DND-41 (cell line): ENCODE data around the gene COL26A1.

Experiments used
- ATAC-seq: fragments of 200-7000 bp; cut with Tn5 transposase; 3 replicates; pipeline ENCODE4 v1.9.1; 2021; ENCODE audit warnings: low read depth; ENCODE audit not compliant: insufficient read depth
- DNase-seq: peaks from one replicate; pipeline ENCODE4 v3.0.0-alpha.2; 2020
- H2AFZ ChIP-seq: 2 replicates; pipeline ENCODE4 v1.6.0; 2012; ENCODE audit warnings: low read depth, low read length
- H3K27ac ChIP-seq: 2 replicates; pipeline ENCODE4 v1.5.1; 2012; ENCODE audit warnings: low read length, inconsistent platforms
- H3K27me3 ChIP-seq: fragments of 200-600 bp; sonication (generic); 2 replicates; pipeline ENCODE4 v1.6.0; 2012; ENCODE audit warnings: low read length, mild to moderate bottlenecking, inconsistent platforms; ENCODE audit not compliant: insufficient read depth, poor library complexity
- H3K36me3 ChIP-seq: 2 replicates; pipeline ENCODE4 v1.5.1; 2012; ENCODE audit warnings: low read length, inconsistent platforms; ENCODE audit not compliant: insufficient read depth
- H3K4me1 ChIP-seq: 2 replicates; pipeline ENCODE4 v1.5.1; 2012; ENCODE audit warnings: mild to moderate bottlenecking, low read length; ENCODE audit not compliant: insufficient read depth
- H3K4me2 ChIP-seq: 2 replicates; pipeline ENCODE4 v1.6.0; 2012; ENCODE audit warnings: mild to moderate bottlenecking, moderate library complexity, low read length, inconsistent platforms; ENCODE audit not compliant: insufficient read depth
- H3K4me3 ChIP-seq, 2 experiments: fragments of 200-600 bp in 1 of 2; shearing (Covaris generic) in 1 of 2; 2 replicates each; pipeline ENCODE4 v1.5.1; 2012 to 2016; ENCODE audit warnings: inconsistent platforms in 2 of 2, low read length in 2 of 2, mild to moderate bottlenecking in 2 of 2, low read depth in 1 of 2, moderate library complexity in 1 of 2
- H3K79me2 ChIP-seq: 2 replicates; pipeline ENCODE4 v1.6.0; 2012; ENCODE audit warnings: low read length, inconsistent platforms; ENCODE audit not compliant: insufficient read depth
- H3K9ac ChIP-seq: 2 replicates; pipeline ENCODE4 v1.6.0; 2012; ENCODE audit warnings: low read depth, mild to moderate bottlenecking, inconsistent platforms, low read length, moderate library complexity
- H3K9me3 ChIP-seq: 2 replicates; pipeline ENCODE4 v1.5.1; 2012; ENCODE audit warnings: low read length, moderate library complexity, mild to moderate bottlenecking, inconsistent platforms; ENCODE audit not compliant: insufficient read depth, severe bottlenecking
- H4K20me1 ChIP-seq: 2 replicates; pipeline ENCODE4 v1.6.0; 2012; ENCODE audit warnings: low read length; ENCODE audit not compliant: insufficient read depth
- CTCF ChIP-seq: IDR thresholded peaks from 2 replicates; pipeline ENCODE4 v1.5.1; 2012; ENCODE audit warnings: borderline replicate concordance, low read length, moderate library complexity, mild to moderate bottlenecking; ENCODE audit not compliant: poor library complexity, severe bottlenecking; ENCODE audit errors: extremely low read depth
- EZH2 ChIP-seq: IDR thresholded peaks from 3 replicates; pipeline ENCODE4 v1.6.1; 2012; ENCODE audit warnings: borderline replicate concordance, low read depth, mild to moderate bottlenecking, moderate library complexity, low read length, inconsistent platforms; ENCODE audit not compliant: severe bottlenecking

Gene COL26A1

GRCh38 chr7:101511965-101512364 lies 149.3 kb downstream of the COL26A1 start:
- H3K4me2 ChIP-seq, result no peak overlapping the region
- DNase-seq (no peak), ATAC-seq (no peak)
- H3K4me1 ChIP-seq, result peaks cover 6% of the 10 kb centered on the region; the same call in 1 of the 2 replicates
- H3K79me2 ChIP-seq, result no peaks in the 10 kb centered on the region
- H3K27me3 ChIP-seq, result peaks cover under 1% of the 10 kb centered on the region
- H3K36me3 ChIP-seq, result no peaks in the 10 kb centered on the region
- TF ChIP-seq CTCF, result no peak
- TF ChIP-seq EZH2, result no peak
- H4K20me1 ChIP-seq, result no peaks in the 10 kb centered on the region
- H3K9me3 ChIP-seq, result no peaks in the 10 kb centered on the region
- no peak overlapping the region for H3K27ac ChIP-seq
- H3K4me3 ChIP-seq, result no peak overlapping the region
- no peak overlapping the region for H3K9ac ChIP-seq
- H2AFZ ChIP-seq, result no peak overlapping the region

- Histone ChIP-seq H4K20me1 (no peaks in the 10 kb centered on the region), H3K9me3 (no peaks in the 10 kb centered on the region), H3K36me3 (no peaks in the 10 kb centered on the region), H3K27ac (no peak overlapping the region), H2AFZ (no peak overlapping the region), H3K4me2 (no peak overlapping the region), H3K79me2 (no peaks in the 10 kb centered on the region), H3K4me3 (no peak overlapping the region), H3K27me3 (peaks cover 2% of the 10 kb centered on the region), H3K4me1 (no peaks in the 10 kb centered on the region), H3K9ac (no peak overlapping the region)
- DNase-seq (no peak), ATAC-seq (no peak)
- TF ChIP-seq EZH2 (no peak), CTCF (no peak)
Observed at GRCh38 chr7:101516851-101517250, 154.2 kb downstream of the COL26A1 start.

- no peak for TF ChIP-seq CTCF
- TF ChIP-seq EZH2, result no peak
- Histone ChIP-seq H3K4me2 (no peak overlapping the region), H3K27ac (no peak overlapping the region), H3K9me3 (no peaks in the 10 kb centered on the region), H3K36me3 (no peaks in the 10 kb centered on the region), H4K20me1 (no peaks in the 10 kb centered on the region), H3K79me2 (no peaks in the 10 kb centered on the region), H3K9ac (no peak overlapping the region), H3K4me1 (no peaks in the 10 kb centered on the region), H3K4me3 (no peak overlapping the region), H2AFZ (no peak overlapping the region), H3K27me3 (peaks cover 2% of the 10 kb centered on the region)
- ATAC-seq (no peak), DNase-seq (no peak)
Observed at GRCh38 chr7:101517304-101517703, 154.6 kb downstream of the COL26A1 start.

- H3K4me3 ChIP-seq, result no peak overlapping the region
- no peaks in the 10 kb centered on the region for H4K20me1 ChIP-seq
- ATAC-seq (no peak), DNase-seq (no peak)
- H3K4me1 ChIP-seq, result no peaks in the 10 kb centered on the region
- no peak overlapping the region for H3K4me2 ChIP-seq
- no peak overlapping the region for H2AFZ ChIP-seq
- no peaks in the 10 kb centered on the region for H3K79me2 ChIP-seq
- TF ChIP-seq CTCF (no peak), EZH2 (no peak)
- H3K36me3 ChIP-seq, result no peaks in the 10 kb centered on the region
- no peak overlapping the region for H3K9ac ChIP-seq
- H3K27ac ChIP-seq, result no peak overlapping the region
- no peaks in the 10 kb centered on the region for H3K9me3 ChIP-seq
- H3K27me3 ChIP-seq, result peaks cover 2% of the 10 kb centered on the region
Observed at GRCh38 chr7:101518336-101518735, 155.7 kb downstream of the COL26A1 start.
